Testis (tissue), 2 donors: ENCODE data around the gene ARHGAP30.

Experiments used
- POLR2A ChIP-seq: fragments of 450-650 bp; IDR thresholded peaks from one replicate; pipeline ENCODE4 v1.6.1; 2017; ENCODE audit warnings: antibody characterized with exemption, mild to moderate bottlenecking, moderate library complexity
- TF ChIP-seq, protein P1 (sequence below), 3 experiments: fragments of 450-650 bp in 2 of 3; fragments of 200-600 bp in 1 of 3; sonication (generic) in 1 of 3; IDR thresholded peaks; one replicate each; pipeline ENCODE4 v1.5.1; 2016 to 2019; ENCODE audit warnings: antibody characterized with exemption in 3 of 3, mild to moderate bottlenecking in 2 of 3, moderate library complexity in 1 of 3

DNA sequence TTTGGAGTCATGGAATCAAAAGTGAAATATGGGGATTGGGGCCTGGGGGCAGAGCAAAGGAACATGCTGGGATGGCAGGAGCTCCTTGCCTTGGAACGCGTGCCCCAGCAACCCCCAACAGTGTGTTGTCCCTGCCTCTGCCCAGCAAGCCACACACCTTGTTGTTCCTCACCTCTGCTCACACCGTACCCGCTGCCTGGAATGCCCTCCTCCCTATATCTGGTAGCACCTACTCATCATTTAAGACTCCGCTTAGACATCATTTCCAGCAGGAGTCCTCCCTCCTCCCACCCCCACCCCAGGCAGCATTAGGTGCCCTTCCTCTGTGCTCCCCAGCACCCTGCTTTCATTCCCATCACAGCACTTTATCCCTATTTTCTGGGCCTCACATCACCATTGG lies 11.8 kb upstream of the ARHGAP30 start:
- TF ChIP-seq, protein P1, sequence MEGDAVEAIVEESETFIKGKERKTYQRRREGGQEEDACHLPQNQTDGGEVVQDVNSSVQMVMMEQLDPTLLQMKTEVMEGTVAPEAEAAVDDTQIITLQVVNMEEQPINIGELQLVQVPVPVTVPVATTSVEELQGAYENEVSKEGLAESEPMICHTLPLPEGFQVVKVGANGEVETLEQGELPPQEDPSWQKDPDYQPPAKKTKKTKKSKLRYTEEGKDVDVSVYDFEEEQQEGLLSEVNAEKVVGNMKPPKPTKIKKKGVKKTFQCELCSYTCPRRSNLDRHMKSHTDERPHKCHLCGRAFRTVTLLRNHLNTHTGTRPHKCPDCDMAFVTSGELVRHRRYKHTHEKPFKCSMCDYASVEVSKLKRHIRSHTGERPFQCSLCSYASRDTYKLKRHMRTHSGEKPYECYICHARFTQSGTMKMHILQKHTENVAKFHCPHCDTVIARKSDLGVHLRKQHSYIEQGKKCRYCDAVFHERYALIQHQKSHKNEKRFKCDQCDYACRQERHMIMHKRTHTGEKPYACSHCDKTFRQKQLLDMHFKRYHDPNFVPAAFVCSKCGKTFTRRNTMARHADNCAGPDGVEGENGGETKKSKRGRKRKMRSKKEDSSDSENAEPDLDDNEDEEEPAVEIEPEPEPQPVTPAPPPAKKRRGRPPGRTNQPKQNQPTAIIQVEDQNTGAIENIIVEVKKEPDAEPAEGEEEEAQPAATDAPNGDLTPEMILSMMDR (IDR thresholded peaks at IDR 0.05): no peak
- TF ChIP-seq POLR2A: no peak
